ENCODE measurements around the gene MNX1.
A peak's percentile ranks its signal among the peaks of the same experiment; 100 is the strongest.

Gene MNX1

DNA sequence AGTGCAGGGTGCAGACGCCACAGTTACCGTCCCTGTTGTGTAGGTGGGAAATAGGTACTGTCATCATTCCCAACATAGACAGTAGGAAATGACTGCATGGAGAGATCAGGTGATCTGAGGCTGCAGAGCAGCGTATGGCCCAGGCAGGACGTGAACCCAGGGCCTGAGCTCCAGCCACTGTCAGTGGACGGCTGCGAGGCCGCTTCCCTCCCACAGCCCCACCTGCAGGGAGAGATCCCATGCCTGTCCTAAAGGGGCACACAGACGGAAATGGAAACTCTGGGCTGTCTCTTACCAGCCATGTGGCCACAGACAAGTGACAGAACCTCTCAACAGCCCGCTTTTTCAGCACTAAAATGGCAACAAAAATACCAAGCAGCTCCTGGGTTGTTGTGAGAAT, 44.5 kb upstream of the MNX1 start:
- ChIA-PET POLR2A (ENCODE audit: low non-redundant PET) (no interaction called here), CTCF (no interaction called here)
- no peak for DNase-seq (ENCODE audit: low spot score)
- no peak overlapping the region for H3K27ac ChIP-seq
- TF ChIP-seq, protein P1, sequence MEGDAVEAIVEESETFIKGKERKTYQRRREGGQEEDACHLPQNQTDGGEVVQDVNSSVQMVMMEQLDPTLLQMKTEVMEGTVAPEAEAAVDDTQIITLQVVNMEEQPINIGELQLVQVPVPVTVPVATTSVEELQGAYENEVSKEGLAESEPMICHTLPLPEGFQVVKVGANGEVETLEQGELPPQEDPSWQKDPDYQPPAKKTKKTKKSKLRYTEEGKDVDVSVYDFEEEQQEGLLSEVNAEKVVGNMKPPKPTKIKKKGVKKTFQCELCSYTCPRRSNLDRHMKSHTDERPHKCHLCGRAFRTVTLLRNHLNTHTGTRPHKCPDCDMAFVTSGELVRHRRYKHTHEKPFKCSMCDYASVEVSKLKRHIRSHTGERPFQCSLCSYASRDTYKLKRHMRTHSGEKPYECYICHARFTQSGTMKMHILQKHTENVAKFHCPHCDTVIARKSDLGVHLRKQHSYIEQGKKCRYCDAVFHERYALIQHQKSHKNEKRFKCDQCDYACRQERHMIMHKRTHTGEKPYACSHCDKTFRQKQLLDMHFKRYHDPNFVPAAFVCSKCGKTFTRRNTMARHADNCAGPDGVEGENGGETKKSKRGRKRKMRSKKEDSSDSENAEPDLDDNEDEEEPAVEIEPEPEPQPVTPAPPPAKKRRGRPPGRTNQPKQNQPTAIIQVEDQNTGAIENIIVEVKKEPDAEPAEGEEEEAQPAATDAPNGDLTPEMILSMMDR (conservative IDR thresholded peaks at IDR 0.05; ENCODE audit: low read depth): no peak

DNA sequence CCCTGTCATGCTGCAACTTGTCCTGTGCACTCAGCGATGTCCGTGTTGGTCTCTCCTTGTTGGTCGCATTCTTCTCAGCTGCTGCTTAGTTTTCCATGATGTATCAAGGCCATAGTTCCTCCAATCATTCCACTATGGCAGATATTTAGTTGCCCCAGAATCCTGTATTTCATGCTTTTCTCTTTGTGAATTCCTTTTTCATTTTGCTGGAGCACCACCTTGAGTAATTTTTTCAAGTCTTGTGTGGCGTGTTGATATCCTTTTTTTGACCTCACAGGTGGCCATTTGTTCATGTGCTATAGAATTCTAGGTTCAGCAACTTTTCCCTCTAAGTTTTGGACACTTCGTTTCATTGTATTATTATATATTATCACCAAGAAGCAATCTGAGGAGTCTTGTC, 42.7 kb upstream of the MNX1 start:
- CTCF ChIA-PET: no interaction called here
- no peak overlapping the region for H3K27ac ChIP-seq
- POLR2A ChIA-PET (ENCODE audit: low non-redundant PET): no interaction called here
- DNase-seq (ENCODE audit: low spot score): no peak
- TF ChIP-seq, protein P1 (conservative IDR thresholded peaks at IDR 0.05; ENCODE audit: low read depth): no peak

DNA sequence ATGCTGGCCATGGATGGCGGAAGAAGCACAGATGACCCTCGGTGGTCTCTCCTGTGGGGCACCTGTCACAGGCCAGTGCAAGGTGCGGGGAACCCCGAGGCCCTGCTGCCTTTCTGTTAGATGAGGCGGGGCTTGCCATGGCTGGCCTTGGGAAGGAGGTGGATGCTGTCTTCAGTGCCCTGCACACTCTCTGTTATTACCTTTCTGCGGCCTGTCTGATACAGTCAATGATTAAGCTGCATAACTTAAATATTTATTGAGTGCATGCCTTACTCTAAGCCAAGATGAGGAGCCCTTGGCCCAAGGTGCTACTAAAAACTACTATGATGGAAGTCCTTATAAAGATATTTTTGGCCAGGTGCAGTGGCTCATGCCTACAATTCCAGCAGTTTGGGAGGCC, 36.7 kb upstream of the MNX1 start:
- DNase-seq (ENCODE audit: low spot score): no peak
- H3K27ac ChIP-seq: no peak overlapping the region
- TF ChIP-seq, protein P1 (conservative IDR thresholded peaks at IDR 0.05; ENCODE audit: low read depth): no peak
- CTCF ChIA-PET: no interaction called here
- POLR2A ChIA-PET (ENCODE audit: low non-redundant PET): no interaction called here

DNA sequence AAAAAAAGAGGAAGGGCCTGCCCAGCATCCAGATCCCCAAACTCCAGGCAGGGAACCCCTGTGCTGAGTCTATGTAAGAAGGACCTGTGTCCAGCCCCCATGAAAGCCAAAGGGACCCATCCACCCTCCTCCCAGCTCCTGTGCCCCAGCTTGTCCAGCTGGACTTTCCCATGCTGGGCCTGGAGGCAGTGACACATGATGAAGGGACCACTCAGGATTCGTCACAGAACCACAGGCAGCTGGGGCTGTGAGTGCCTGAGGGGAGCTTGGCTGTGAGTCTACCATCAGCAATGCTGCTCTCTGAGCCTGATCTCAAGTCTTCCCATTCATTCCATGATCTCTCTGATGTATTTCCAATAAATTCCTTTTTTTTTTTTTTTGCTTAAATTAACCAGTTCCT, 36.2 kb upstream of the MNX1 start:
- TF ChIP-seq, protein P1 (conservative IDR thresholded peaks at IDR 0.05; ENCODE audit: low read depth): no peak
- DNase-seq (ENCODE audit: low spot score): peak; percentile 50
- H3K27ac ChIP-seq: no peak overlapping the region
- POLR2A ChIA-PET (ENCODE audit: low non-redundant PET): no interaction called here
- CTCF ChIA-PET: no interaction called here

DNA sequence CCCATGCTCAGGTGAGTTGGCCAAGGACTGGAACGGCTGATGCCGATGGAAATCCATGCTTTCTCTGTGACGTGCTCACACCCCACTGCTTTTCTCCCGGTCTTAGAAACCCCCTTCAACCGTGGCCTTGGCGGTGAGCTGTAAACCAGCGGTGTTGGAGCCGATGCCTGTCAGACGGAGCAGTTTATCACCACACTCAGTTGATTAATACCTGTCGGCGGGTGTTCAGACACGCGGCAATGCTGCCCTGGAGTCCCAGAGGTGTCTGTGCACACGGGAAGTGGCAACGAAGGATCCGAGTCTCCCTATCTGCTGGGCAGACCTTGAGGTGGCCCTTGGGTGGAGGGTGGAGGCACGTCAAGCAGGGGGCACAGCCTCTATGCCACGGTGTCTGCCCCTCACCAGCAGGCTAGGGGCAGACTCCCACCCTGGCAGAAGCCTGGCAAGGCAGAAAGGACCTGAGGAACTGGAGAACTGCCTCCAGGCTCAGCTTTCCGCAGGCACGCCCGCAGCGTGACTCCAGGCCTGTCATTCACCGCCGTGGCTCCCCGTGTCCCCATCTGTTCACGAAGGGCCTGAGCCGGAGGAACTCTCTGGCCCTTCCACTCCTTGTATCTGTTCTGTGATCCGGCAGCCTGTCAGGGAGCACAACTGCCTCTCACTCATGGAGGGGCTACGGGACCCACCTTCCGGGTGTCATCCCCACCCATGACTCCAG, 34.6 kb upstream of the MNX1 start:
- ChIA-PET CTCF (no interaction called here), POLR2A (ENCODE audit: low non-redundant PET) (no interaction called here)
- TF ChIP-seq, protein P1 (conservative IDR thresholded peaks at IDR 0.05; ENCODE audit: low read depth): no peak
- H3K27ac ChIP-seq: no peak overlapping the region
- DNase-seq (ENCODE audit: low spot score): no peak

DNA sequence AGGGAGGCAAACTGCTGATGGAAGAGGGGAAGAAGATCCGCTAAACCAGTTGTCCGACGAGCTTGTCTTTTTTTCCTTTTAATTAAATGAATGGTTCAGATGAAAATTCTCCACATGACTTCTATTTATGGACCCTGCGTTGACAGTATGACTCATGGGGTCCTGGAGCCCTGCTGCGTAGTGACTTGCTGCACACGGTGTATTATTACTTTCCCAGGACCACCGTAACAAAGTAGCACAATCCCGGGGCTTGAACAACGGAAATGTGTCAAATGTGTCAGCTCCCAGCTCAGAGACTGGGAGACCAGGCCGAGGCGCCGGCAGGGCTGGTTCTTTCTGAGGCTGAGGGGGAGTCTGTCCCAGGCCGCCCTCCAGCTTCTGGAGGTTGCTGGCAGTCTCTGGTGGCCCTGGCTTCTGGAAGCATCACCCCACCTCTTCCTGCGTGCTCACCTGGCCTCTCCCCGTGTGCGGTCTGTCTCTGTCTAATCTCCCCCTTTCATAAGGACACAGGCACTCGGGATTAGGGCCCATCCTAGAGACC, 33.8 kb upstream of the MNX1 start:
- ChIA-PET POLR2A (ENCODE audit: low non-redundant PET) (no interaction called here), CTCF (no interaction called here)
- DNase-seq (ENCODE audit: low spot score): no peak
- H3K27ac ChIP-seq: no peak overlapping the region
- TF ChIP-seq, protein P1 (conservative IDR thresholded peaks at IDR 0.05; ENCODE audit: low read depth): no peak
